BLaER1 treated with 17β-estradiol and CSF1 and Interleukin-3, amounts not matched to agents 10 nM and 100 nM (cell line): Measurements from ENCODE around the gene CD6.

ENCODE experiments used
- H3K27ac ChIP-seq, 11 experiments: shearing (Covaris generic); formaldehyde crosslinking; 2 replicates each; pipeline ENCODE4 v1.8.1; 2022
- H3K27me3 ChIP-seq, 11 experiments: shearing (Covaris generic); formaldehyde crosslinking; 2 replicates each; pipeline ENCODE4 v1.8.1; 2022
- H3K36me3 ChIP-seq, 11 experiments: shearing (Covaris generic); formaldehyde crosslinking; 2 replicates each; pipeline ENCODE4 v1.8.1; 2022
- H3K4me1 ChIP-seq, 10 experiments: shearing (Covaris generic); formaldehyde crosslinking; 2 replicates each; pipeline ENCODE4 v1.8.1; 2022
- H3K4me2 ChIP-seq, 11 experiments: shearing (Covaris generic); formaldehyde crosslinking; 2 replicates each; pipeline ENCODE4 v1.8.1; 2022
- H3K4me3 ChIP-seq, 10 experiments: shearing (Covaris generic); formaldehyde crosslinking; 2 replicates each; pipeline ENCODE4 v1.8.1; 2022
- H3K9ac ChIP-seq, 11 experiments: shearing (Covaris generic); formaldehyde crosslinking; 2 replicates each; pipeline ENCODE4 v1.8.1; 2022
- H3K9me3 ChIP-seq, 11 experiments: shearing (Covaris generic); formaldehyde crosslinking; replicated peaks in 1 of 11; 2 replicates each; pipeline ENCODE4 v1.8.1; 2022
- H4K20me1 ChIP-seq, 11 experiments: shearing (Covaris generic); formaldehyde crosslinking; 2 replicates each; pipeline ENCODE4 v1.8.1; 2022
- Cebpa-rat ChIP-seq, 11 experiments: shearing (Covaris generic); IDR thresholded peaks; 2 replicates each; pipeline ENCODE4 v1.8.1; 2022

Gene CD6

GRCh38 chr11:60985991-60986915, 14.8 kb downstream of the CD6 start:
- no peak overlapping the region for H3K27ac ChIP-seq
- peaks cover 8 to 26% (median 18%) of the 10 kb centered on the region in 10 experiments for H3K4me1 ChIP-seq
- H3K4me2 ChIP-seq, result peak overlapping the region in 8 of 11 experiments; percentile 5 to 56 (median 31); a peak in 12 of 22 replicates
- no peak for TF ChIP-seq Cebpa-rat (IDR thresholded peaks at IDR 0.05)
- H3K9ac ChIP-seq, result no peak overlapping the region
- no peaks in the 10 kb centered on the region for H4K20me1 ChIP-seq
- no peaks in the 10 kb centered on the region for H3K9me3 ChIP-seq
- no peaks in the 10 kb centered on the region for H3K36me3 ChIP-seq
- no peak overlapping the region for H3K4me3 ChIP-seq
- peaks cover 0 to 11% (median 0%) of the 10 kb centered on the region in 11 experiments; a peak in 3 of 22 replicates for H3K27me3 ChIP-seq

DNA sequence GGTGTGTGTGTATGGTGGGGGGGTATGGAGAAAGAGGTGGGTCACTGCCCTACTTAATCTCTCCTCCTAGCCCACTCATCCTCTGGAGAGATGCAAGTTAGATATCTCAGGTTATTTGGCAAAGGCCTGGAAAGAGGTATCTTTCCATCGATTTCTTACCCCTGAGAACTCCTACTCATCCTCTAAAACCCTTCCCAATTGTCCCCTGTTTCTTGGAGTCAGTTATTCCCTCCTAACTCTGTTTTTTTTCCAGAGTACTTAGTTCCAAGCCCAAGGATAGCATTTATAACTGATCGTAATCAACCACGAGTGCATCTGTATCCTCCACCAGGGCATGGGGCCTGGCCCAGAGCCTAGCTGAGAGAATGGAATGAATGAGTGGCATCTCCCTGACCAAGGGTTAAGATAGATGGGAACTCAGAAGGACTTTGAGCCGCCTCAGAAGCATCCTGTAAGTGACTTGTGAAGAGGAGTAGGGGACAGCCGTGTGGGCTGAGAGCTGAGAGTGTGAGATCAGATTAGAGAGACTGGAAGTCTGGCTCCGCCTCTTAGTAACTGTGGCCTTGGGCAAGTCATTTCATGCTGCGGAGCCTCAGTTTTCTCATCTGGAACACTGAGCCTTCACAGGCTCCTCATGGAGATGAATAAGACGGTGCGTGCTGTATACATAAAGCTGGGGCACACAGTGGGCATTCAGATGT, 16.2 kb downstream of the CD6 start:
- no peak overlapping the region for H3K4me2 ChIP-seq
- H3K27ac ChIP-seq, result no peak overlapping the region
- peaks cover 0 to 11% (median 0%) of the 10 kb centered on the region in 11 experiments; a peak in 3 of 22 replicates for H3K27me3 ChIP-seq

DNA sequence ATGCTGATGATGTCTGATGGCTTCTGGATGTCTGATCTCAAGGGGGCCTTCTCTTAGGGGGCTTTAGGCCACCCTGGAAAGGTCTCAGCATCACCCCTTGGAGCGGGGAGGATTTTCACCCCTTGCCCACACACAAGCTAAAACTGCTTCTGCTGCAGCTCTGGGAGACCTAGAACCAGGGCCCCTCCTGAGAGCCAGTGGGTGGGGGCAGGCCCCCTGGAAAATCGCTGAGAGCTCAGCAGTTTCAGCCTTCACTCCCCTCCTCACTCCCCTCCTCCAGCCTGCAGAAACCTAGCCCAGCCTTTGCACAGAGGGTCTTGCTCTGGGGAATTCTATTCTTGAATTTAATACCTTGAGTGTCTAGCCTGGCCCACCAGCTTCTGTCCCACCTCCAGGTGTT, 17.2 kb downstream of the CD6 start:
- no peak overlapping the region for H3K4me3 ChIP-seq
- no peaks in the 10 kb centered on the region for H4K20me1 ChIP-seq
- no peaks in the 10 kb centered on the region for H3K36me3 ChIP-seq
- H3K4me1 ChIP-seq, result peaks cover 12 to 26% (median 20%) of the 10 kb centered on the region in 10 experiments
- no peak overlapping the region for H3K27ac ChIP-seq
- no peaks in the 10 kb centered on the region for H3K9me3 ChIP-seq
- no peak for TF ChIP-seq Cebpa-rat (IDR thresholded peaks at IDR 0.05)
- H3K4me2 ChIP-seq, result peak overlapping the region in 8 of 11 experiments; percentile 6 to 65 (median 50); a peak in 13 of 22 replicates
- H3K27me3 ChIP-seq, result peaks cover 0 to 11% (median 0%) of the 10 kb centered on the region in 11 experiments; a peak in 3 of 22 replicates
- no peak overlapping the region for H3K9ac ChIP-seq

More for the DNA sequence above, 16.2 kb downstream of the CD6 start:
- Histone ChIP-seq H3K9me3 (no peaks in the 10 kb centered on the region), H3K4me3 (no peak overlapping the region), H3K36me3 (no peaks in the 10 kb centered on the region), H4K20me1 (no peaks in the 10 kb centered on the region), H3K4me1 (peaks cover 9 to 26% (median 18%) of the 10 kb centered on the region in 10 experiments), H3K9ac (no peak overlapping the region)
- TF ChIP-seq Cebpa-rat (IDR thresholded peaks at IDR 0.05), result no peak

- Histone ChIP-seq H3K9me3 (no peaks in the 10 kb centered on the region), H4K20me1 (no peaks in the 10 kb centered on the region), H3K27me3 (peaks cover 0 to 11% (median 0%) of the 10 kb centered on the region in 11 experiments; a peak in 3 of 22 replicates), H3K27ac (no peak overlapping the region), H3K4me1 (peaks cover 12 to 26% (median 20%) of the 10 kb centered on the region in 10 experiments), H3K9ac (no peak overlapping the region), H3K4me3 (no peak overlapping the region), H3K36me3 (no peaks in the 10 kb centered on the region), H3K4me2 (peak overlapping the region; percentile 6 to 65 (median 51); a peak in 21 of 22 replicates)
- TF ChIP-seq Cebpa-rat (IDR thresholded peaks at IDR 0.05), result no peak
Observed at GRCh38 chr11:60989093-60989650, 17.7 kb downstream of the CD6 start.

DNA sequence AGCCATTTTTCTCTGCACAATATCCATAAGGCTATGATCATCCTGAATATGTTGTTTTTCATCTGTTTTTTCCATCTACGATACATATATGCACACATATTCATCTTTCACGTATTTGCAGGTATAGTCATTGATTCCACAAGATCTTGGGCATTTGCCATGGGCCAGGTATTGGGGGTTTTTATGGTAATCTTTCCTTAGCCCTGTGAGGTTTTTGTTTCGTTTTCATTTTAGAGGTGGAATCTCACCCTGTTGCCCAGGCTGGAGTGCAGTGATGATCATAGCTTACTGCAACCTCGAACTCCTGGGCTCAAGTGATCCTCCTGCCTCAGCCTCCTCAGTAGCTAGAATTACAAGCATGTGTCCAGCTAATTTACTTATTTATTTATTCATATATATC, 20.0 kb downstream of the CD6 start:
- Histone ChIP-seq H3K27me3 (peaks cover 0 to 11% (median 0%) of the 10 kb centered on the region in 11 experiments; a peak in 3 of 22 replicates), H3K36me3 (no peaks in the 10 kb centered on the region), H3K4me1 (peaks cover 17 to 28% (median 24%) of the 10 kb centered on the region in 10 experiments), H3K9ac (no peak overlapping the region), H3K4me2 (no peak overlapping the region), H4K20me1 (no peaks in the 10 kb centered on the region), H3K4me3 (no peak overlapping the region), H3K9me3 (no peaks in the 10 kb centered on the region), H3K27ac (no peak overlapping the region)
- no peak for TF ChIP-seq Cebpa-rat (IDR thresholded peaks at IDR 0.05)

- no peaks in the 10 kb centered on the region for H3K9me3 ChIP-seq
- H3K27me3 ChIP-seq, result peaks cover 0 to 11% (median 0%) of the 10 kb centered on the region in 11 experiments; a peak in 3 of 22 replicates
- H3K4me1 ChIP-seq, result peaks cover 17 to 24% (median 21%) of the 10 kb centered on the region in 10 experiments
- peak overlapping the region in 2 of 11 experiments; percentile 3 to 12; a peak in 2 of 22 replicates for H3K4me2 ChIP-seq
- H3K9ac ChIP-seq, result no peak overlapping the region
- no peak overlapping the region for H3K27ac ChIP-seq
- no peak overlapping the region for H3K4me3 ChIP-seq
- no peaks in the 10 kb centered on the region for H3K36me3 ChIP-seq
- H4K20me1 ChIP-seq, result no peaks in the 10 kb centered on the region
- TF ChIP-seq Cebpa-rat (IDR thresholded peaks at IDR 0.05), result no peak
Observed at GRCh38 chr11:60992842-60993409, 21.4 kb downstream of the CD6 start.

DNA sequence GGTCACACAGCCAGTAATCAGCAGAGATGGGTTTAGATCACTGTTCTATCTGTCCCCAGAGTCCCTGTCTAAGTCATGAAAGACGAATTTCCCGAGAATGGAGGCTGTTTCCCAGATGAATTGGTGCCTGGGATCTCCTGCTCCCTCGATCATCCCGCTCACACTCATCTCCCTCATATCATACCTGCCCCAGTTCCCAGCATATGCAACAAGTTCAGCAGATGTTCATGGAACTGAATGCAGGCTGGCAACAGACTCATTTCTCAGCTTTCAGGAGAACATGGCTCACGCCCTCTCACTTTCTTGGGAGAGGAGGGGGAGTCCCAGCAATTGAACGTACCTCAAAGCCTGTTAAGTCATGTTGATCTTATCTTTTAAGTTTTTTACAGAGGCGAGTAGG, 22.1 kb downstream of the CD6 start:
- Histone ChIP-seq H3K4me1 (peaks cover 17 to 24% (median 21%) of the 10 kb centered on the region in 10 experiments), H3K36me3 (no peaks in the 10 kb centered on the region), H3K27ac (no peak overlapping the region), H4K20me1 (no peaks in the 10 kb centered on the region), H3K27me3 (peaks cover 0 to 10% (median 0%) of the 10 kb centered on the region in 11 experiments; a peak in 3 of 22 replicates), H3K9ac (no peak overlapping the region), H3K4me2 (no peak overlapping the region), H3K4me3 (no peak overlapping the region), H3K9me3 (no peaks in the 10 kb centered on the region)
- TF ChIP-seq Cebpa-rat (IDR thresholded peaks at IDR 0.05), result no peak

GRCh38 chr11:60994541-60995080, 23.1 kb downstream of the CD6 start:
- H3K27ac ChIP-seq, result no peak overlapping the region
- peaks cover 0 to 2% (median 0%) of the 10 kb centered on the region in 11 experiments; a peak in 2 of 22 replicates for H3K27me3 ChIP-seq

More at GRCh38 chr11:60994541-60995080, 23.1 kb downstream of the CD6 start:
- Histone ChIP-seq H3K36me3 (no peaks in the 10 kb centered on the region), H3K4me3 (no peak overlapping the region), H3K9me3 (no peaks in the 10 kb centered on the region), H4K20me1 (no peaks in the 10 kb centered on the region), H3K4me1 (peaks cover 10 to 14% (median 13%) of the 10 kb centered on the region in 10 experiments), H3K4me2 (no peak overlapping the region), H3K9ac (no peak overlapping the region)
- TF ChIP-seq Cebpa-rat (IDR thresholded peaks at IDR 0.05), result no peak
